ENCODE results near the gene TPST2. TPM values are rescaled to one million over a fixed set of nuclear protein-coding genes. Genes with fewer than 3 reads are reported as not detected.

Gene TPST2
- total and polyA plus RNA-seq, 2 experiments from 2014 or later: 31.0 to 36.8 TPM

DNA sequence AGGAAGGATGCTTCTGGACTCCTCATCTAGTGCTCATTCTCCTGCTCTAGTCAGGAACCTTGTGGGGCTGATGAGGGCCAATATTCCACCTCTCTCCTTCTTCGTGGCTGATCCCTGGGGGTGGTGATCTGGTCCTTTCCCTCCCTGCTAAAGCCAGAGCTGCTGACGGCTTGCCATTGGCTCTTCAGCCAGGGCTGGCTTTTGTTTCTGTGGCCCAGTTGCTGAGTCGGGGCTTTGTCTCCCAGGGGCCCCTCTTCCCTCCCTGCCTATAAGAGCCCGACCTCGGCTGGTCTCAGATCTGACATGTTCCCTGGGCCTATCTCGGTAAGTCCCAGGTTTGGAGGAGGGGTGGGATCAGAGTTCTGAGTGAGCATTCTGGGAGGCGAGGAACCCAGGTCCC is 31.7 kb upstream of the TPST2 start, which contains the start of gene CRYBA4:
TSS of gene CRYBA4 (plus strand) at position 301 of the 400 bp plus-strand sequence. CDS start 634 bp downstream, outside the sequence.
- H4K20me1 ChIP-seq (ENCODE audit: insufficient read depth, poor library complexity, severe bottlenecking): no peaks in the 10 kb centered on the region
- no peak for TF ChIP-seq EZH2phosphoT487 (IDR thresholded peaks at IDR 0.05; ENCODE audit: low read depth, severe bottlenecking, unreplicated experiment)
- TF ChIP-seq CTCF (IDR thresholded peaks at IDR 0.05; ENCODE audit: poor library complexity): no peak
- TF ChIP-seq EZH2 (IDR thresholded peaks at IDR 0.05; ENCODE audit: borderline replicate concordance): no peak
- no peaks in the 10 kb centered on the region for H3K79me2 ChIP-seq
- DNase-seq (ENCODE audit: low spot score): no peak
- no peaks in the 10 kb centered on the region for H3K9me3 ChIP-seq (ENCODE audit: low read depth)
- H3K27ac ChIP-seq: no peak within 1 kb of the TSS
- 66% methylated on average over 7 of the region's 7 CpGs for WGBS (ENCODE audit: low lambda C conversion rate, missing lambda C conversion rate)
- no peaks in the 10 kb centered on the region for H3K9me2 ChIP-seq (replicated peaks; ENCODE audit: insufficient read depth)
- H3K36me3 ChIP-seq (replicated peaks; ENCODE audit: insufficient read depth, low read depth): no peaks in the 10 kb centered on the region
- H3K4me3 ChIP-seq: no peak within 1 kb of the TSS
- H3K4me2 ChIP-seq: no peak within 1 kb of the TSS
- no peak within 1 kb of the TSS for H2AFZ ChIP-seq
- no peaks in the 10 kb centered on the region for H3K4me1 ChIP-seq (ENCODE audit: insufficient read depth)
- no peaks in the 10 kb centered on the region for H3K27me3 ChIP-seq

DNA sequence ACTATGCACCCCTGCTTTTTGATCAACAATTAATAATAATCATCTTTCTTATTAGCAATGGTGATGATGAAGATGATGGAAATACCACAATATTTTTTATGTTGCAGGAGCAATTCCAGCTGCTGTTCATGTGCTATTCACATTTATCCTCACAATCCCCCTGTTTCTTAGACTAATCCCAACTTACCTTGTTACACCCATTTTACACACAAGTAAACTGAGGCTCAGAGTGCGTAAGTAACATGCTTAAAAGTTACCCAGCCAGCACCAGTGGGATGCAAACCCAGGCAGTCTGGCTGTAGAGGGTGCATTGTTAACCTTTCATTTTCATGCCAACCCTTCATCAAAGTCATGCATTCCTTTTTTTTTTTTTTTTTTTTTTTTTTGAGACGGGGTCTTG is 30.3 kb upstream of the TPST2 start:
- WGBS (ENCODE audit: low lambda C conversion rate, missing lambda C conversion rate): 83% methylated on average over 2 of the region's 2 CpGs
- Histone ChIP-seq H3K27me3 (peaks cover 1% of the 10 kb centered on the region), H3K9me2 (replicated peaks; ENCODE audit: insufficient read depth) (no peaks in the 10 kb centered on the region), H3K9me3 (ENCODE audit: low read depth) (no peaks in the 10 kb centered on the region), H4K20me1 (ENCODE audit: insufficient read depth, poor library complexity, severe bottlenecking) (no peaks in the 10 kb centered on the region), H2AFZ (no peak overlapping the region), H3K79me2 (no peaks in the 10 kb centered on the region), H3K27ac (no peak overlapping the region), H3K4me1 (ENCODE audit: insufficient read depth) (no peaks in the 10 kb centered on the region), H3K36me3 (replicated peaks; ENCODE audit: insufficient read depth, low read depth) (no peaks in the 10 kb centered on the region), H3K4me3 (no peak overlapping the region), H3K4me2 (no peak overlapping the region)
- no peak for DNase-seq (ENCODE audit: low spot score)
- TF ChIP-seq EZH2phosphoT487 (IDR thresholded peaks at IDR 0.05; ENCODE audit: low read depth, severe bottlenecking, unreplicated experiment) (no peak), CTCF (IDR thresholded peaks at IDR 0.05; ENCODE audit: poor library complexity) (no peak), EZH2 (IDR thresholded peaks at IDR 0.05; ENCODE audit: borderline replicate concordance) (no peak)

DNA sequence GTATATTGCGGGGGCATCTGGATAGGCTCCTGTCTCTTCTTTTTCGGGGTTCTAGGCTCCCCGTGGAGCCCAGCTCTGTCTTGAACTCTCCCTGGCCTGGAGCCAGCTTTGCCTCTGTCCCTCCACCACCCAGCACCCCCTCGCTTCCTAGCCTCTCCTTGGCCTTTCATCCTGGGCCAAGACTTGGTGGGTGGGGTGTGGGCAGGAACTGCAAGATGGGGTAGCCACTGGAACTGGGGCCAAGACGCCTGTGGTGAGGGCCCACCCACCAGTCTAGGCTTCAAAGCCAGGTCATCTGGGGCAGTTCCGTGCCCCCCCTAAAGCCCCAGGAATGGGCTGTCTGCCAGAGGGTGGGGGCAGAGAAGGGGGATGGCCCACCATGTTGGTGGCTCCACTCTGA is 29.6 kb upstream of the TPST2 start:
- Histone ChIP-seq H3K79me2 (no peaks in the 10 kb centered on the region), H3K4me1 (ENCODE audit: insufficient read depth) (no peaks in the 10 kb centered on the region), H3K9me2 (replicated peaks; ENCODE audit: insufficient read depth) (no peaks in the 10 kb centered on the region), H3K4me3 (no peak overlapping the region), H3K9me3 (ENCODE audit: low read depth) (no peaks in the 10 kb centered on the region), H4K20me1 (ENCODE audit: insufficient read depth, poor library complexity, severe bottlenecking) (no peaks in the 10 kb centered on the region), H2AFZ (no peak overlapping the region), H3K4me2 (no peak overlapping the region), H3K36me3 (replicated peaks; ENCODE audit: insufficient read depth, low read depth) (no peaks in the 10 kb centered on the region), H3K27me3 (peaks cover 7% of the 10 kb centered on the region), H3K27ac (no peak overlapping the region)
- DNase-seq (ENCODE audit: low spot score): no peak
- no peak for TF ChIP-seq CTCF (IDR thresholded peaks at IDR 0.05; ENCODE audit: poor library complexity)
- TF ChIP-seq EZH2 (IDR thresholded peaks at IDR 0.05; ENCODE audit: borderline replicate concordance): no peak
- TF ChIP-seq EZH2phosphoT487 (IDR thresholded peaks at IDR 0.05; ENCODE audit: low read depth, severe bottlenecking, unreplicated experiment): no peak
- WGBS (ENCODE audit: low lambda C conversion rate, missing lambda C conversion rate): 82% methylated on average over 6 of the region's 6 CpGs

DNA sequence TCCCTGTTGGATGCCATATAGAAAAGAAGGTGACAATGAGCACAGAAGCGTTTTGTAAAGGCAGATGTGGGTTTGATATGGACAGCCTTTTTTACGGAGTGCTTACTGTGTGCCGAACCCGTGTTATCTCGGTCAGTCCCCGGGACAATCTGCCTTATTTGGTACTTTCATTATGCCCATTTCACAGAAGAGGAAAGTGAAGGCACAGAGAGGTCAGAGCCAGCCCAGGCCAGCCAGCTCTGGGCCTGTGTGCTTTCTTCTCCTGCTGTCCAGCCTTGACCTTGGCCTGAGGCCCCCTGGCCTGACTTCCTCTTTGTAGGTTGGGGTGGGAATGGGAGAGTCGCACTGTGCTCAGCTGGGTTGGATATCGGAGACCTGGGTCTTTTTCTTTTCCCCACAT is 28.5 kb upstream of the TPST2 start:
- no peak for DNase-seq (ENCODE audit: low spot score)
- H4K20me1 ChIP-seq (ENCODE audit: insufficient read depth, poor library complexity, severe bottlenecking): no peaks in the 10 kb centered on the region
- 85% methylated on average over 8 of the region's 8 CpGs for WGBS (ENCODE audit: low lambda C conversion rate, missing lambda C conversion rate)
- no peaks in the 10 kb centered on the region for H3K9me2 ChIP-seq (replicated peaks; ENCODE audit: insufficient read depth)
- H3K4me1 ChIP-seq (ENCODE audit: insufficient read depth): no peaks in the 10 kb centered on the region
- H3K27me3 ChIP-seq: peaks cover 15% of the 10 kb centered on the region
- TF ChIP-seq CTCF (IDR thresholded peaks at IDR 0.05; ENCODE audit: poor library complexity): no peak
- no peak for TF ChIP-seq EZH2 (IDR thresholded peaks at IDR 0.05; ENCODE audit: borderline replicate concordance)
- no peak for TF ChIP-seq EZH2phosphoT487 (IDR thresholded peaks at IDR 0.05; ENCODE audit: low read depth, severe bottlenecking, unreplicated experiment)
- H3K36me3 ChIP-seq (replicated peaks; ENCODE audit: insufficient read depth, low read depth): no peaks in the 10 kb centered on the region
- no peak overlapping the region for H3K27ac ChIP-seq
- no peaks in the 10 kb centered on the region for H3K79me2 ChIP-seq
- no peak overlapping the region for H3K4me2 ChIP-seq
- H2AFZ ChIP-seq: no peak overlapping the region
- no peak overlapping the region for H3K4me3 ChIP-seq
- H3K9me3 ChIP-seq (ENCODE audit: low read depth): no peaks in the 10 kb centered on the region

All from hepatocyte (in vitro differentiated cells).